DOHH2 (cell line): ENCODE measurements around the gene BATF3.
"Not testable (repeated sequence)": the region's sequence is repeated elsewhere in the genome, so short reads cannot be mapped to it uniquely, and the experiment has no call there.

Experiments used
- H3F3A ChIP-seq: fragments of 200-600 bp; sonication (generic), shearing (Covaris generic); 2 replicates; pipeline ENCODE4 v1.6.0; 2016; ENCODE audit warnings: antibody characterized with exemption, mild to moderate bottlenecking; ENCODE audit not compliant: control insufficient read depth, insufficient read depth
- H3K27ac ChIP-seq: fragments of 200-600 bp; sonication (generic); 2 replicates; pipeline ENCODE4 v1.5.1; 2014; ENCODE audit warnings: low read depth, mild to moderate bottlenecking, low read length, moderate library complexity
- H3K27me3 ChIP-seq: fragments of 200-600 bp; sonication (generic); 2 replicates; pipeline ENCODE4 v1.6.1; 2014; ENCODE audit warnings: mild to moderate bottlenecking, low read length, mixed read lengths; ENCODE audit not compliant: control insufficient read depth
- H3K36me3 ChIP-seq: fragments of 200-600 bp; sonication (generic); 2 replicates; pipeline ENCODE4 v1.6.1; 2014; ENCODE audit warnings: mild to moderate bottlenecking, low read length, moderate library complexity, mixed read lengths; ENCODE audit not compliant: control insufficient read depth
- H3K4me1 ChIP-seq: fragments of 200-600 bp; sonication (generic); 2 replicates; pipeline ENCODE4 v1.6.1; 2014; ENCODE audit warnings: mild to moderate bottlenecking, low read length, mixed read lengths; ENCODE audit not compliant: control insufficient read depth
- H3K4me2 ChIP-seq: fragments of 200-600 bp; sonication (generic); 2 replicates; pipeline ENCODE4 v1.6.0; 2014; ENCODE audit warnings: mild to moderate bottlenecking, low read length, moderate library complexity
- H3K4me3 ChIP-seq: fragments of 200-600 bp; sonication (generic); 2 replicates; pipeline ENCODE4 v1.5.1; 2014; ENCODE audit warnings: mild to moderate bottlenecking, low read length, mixed read lengths
- H3K79me2 ChIP-seq: fragments of 200-600 bp; sonication (generic); 2 replicates; pipeline ENCODE4 v1.6.1; 2014; ENCODE audit warnings: mild to moderate bottlenecking, low read length, mixed read lengths; ENCODE audit not compliant: control insufficient read depth
- H3K9me2 ChIP-seq: fragments of 200-600 bp; sonication (generic); replicated peaks from 2 replicates; pipeline ENCODE4 v1.6.1; 2014; ENCODE audit warnings: mild to moderate bottlenecking, low read length, mixed read lengths; ENCODE audit not compliant: control insufficient read depth
- H3K9me3 ChIP-seq: fragments of 200-600 bp; sonication (generic); 2 replicates; pipeline ENCODE4 v1.6.1; 2014; ENCODE audit warnings: antibody characterized with exemption, low read length, mixed read lengths; ENCODE audit not compliant: control insufficient read depth, insufficient read depth
- H4K20me1 ChIP-seq: fragments of 200-600 bp; sonication (generic); 2 replicates; pipeline ENCODE4 v1.6.0; 2014; ENCODE audit warnings: low read depth, mild to moderate bottlenecking, antibody characterized with exemption, low read length, moderate library complexity; ENCODE audit not compliant: control insufficient read depth, insufficient read depth
- CTCF ChIP-seq: fragments of 200-600 bp; sonication (generic); IDR thresholded peaks from one replicate; pipeline ENCODE4 v1.5.1; 2014; ENCODE audit warnings: antibody characterized with exemption, mild to moderate bottlenecking, low read depth, low read length; ENCODE audit not compliant: poor library complexity, severe bottlenecking
- EZH2phosphoT487 ChIP-seq: fragments of 200-600 bp; sonication (generic); IDR thresholded peaks from 2 replicates; pipeline ENCODE4 v1.6.1; 2017; ENCODE audit warnings: borderline replicate concordance, mild to moderate bottlenecking, antibody characterized with exemption, low read length, moderate library complexity, mixed read lengths

Gene BATF3

GRCh38 chr1:212664409-212665199 lies 35.0 kb downstream of the BATF3 start:
- H3K36me3 ChIP-seq: no peaks in the 10 kb centered on the region
- H4K20me1 ChIP-seq: peaks cover 14% of the 10 kb centered on the region
- H3K9me2 ChIP-seq: no peaks in the 10 kb centered on the region
- no peaks in the 10 kb centered on the region for H3K9me3 ChIP-seq
- TF ChIP-seq EZH2phosphoT487 (no peak), CTCF (no peak)
- H3K79me2 ChIP-seq: no peaks in the 10 kb centered on the region
- H3K27ac ChIP-seq: no peak overlapping the region
- peaks cover 45% of the 10 kb centered on the region for H3K27me3 ChIP-seq
- peaks cover 15% of the 10 kb centered on the region for H3K4me1 ChIP-seq
- H3F3A ChIP-seq: no peaks in the 10 kb centered on the region
- H3K4me2 ChIP-seq: no peak overlapping the region
- no peak overlapping the region for H3K4me3 ChIP-seq

- not testable (repeated sequence) for H3K4me2 ChIP-seq, H3K9me2 ChIP-seq, H3F3A ChIP-seq, H3K79me2 ChIP-seq, H3K27ac ChIP-seq, H3K36me3 ChIP-seq, H4K20me1 ChIP-seq, H3K9me3 ChIP-seq, H3K4me3 ChIP-seq, H3K4me1 ChIP-seq
- H3K27me3 ChIP-seq: peaks cover 18% of the 10 kb centered on the region
Observed at GRCh38 chr1:212658250-212658649, 41.4 kb downstream of the BATF3 start.

GRCh38 chr1:212656730-212657129 lies 42.9 kb downstream of the BATF3 start:
- Histone ChIP-seq H3K79me2 (no peaks in the 10 kb centered on the region), H3K9me2 (no peaks in the 10 kb centered on the region), H3K4me3 (no peak overlapping the region), H3F3A (no peaks in the 10 kb centered on the region), H3K27me3 (peaks cover 18% of the 10 kb centered on the region), H3K27ac (no peak overlapping the region), H3K4me2 (no peak overlapping the region), H4K20me1 (no peaks in the 10 kb centered on the region), H3K9me3 (no peaks in the 10 kb centered on the region), H3K4me1 (no peaks in the 10 kb centered on the region), H3K36me3 (no peaks in the 10 kb centered on the region)
- TF ChIP-seq EZH2phosphoT487 (no peak), CTCF (no peak)

- Histone ChIP-seq H3K79me2 (no peaks in the 10 kb centered on the region), H3K4me2 (no peak overlapping the region), H3K36me3 (no peaks in the 10 kb centered on the region), H3K4me1 (no peaks in the 10 kb centered on the region), H3K9me3 (no peaks in the 10 kb centered on the region), H3F3A (no peaks in the 10 kb centered on the region), H3K27ac (no peak overlapping the region), H3K9me2 (no peaks in the 10 kb centered on the region), H3K27me3 (peaks cover 18% of the 10 kb centered on the region), H3K4me3 (no peak overlapping the region), H4K20me1 (no peaks in the 10 kb centered on the region)
- TF ChIP-seq EZH2phosphoT487 (no peak), CTCF (no peak)
Observed at GRCh38 chr1:212655668-212656440, 43.8 kb downstream of the BATF3 start.
